A549 (cell line): ENCODE measurements around the gene SPC25.

ENCODE experiments used
- BHLHE40 ChIP-seq: IDR thresholded peaks from 2 replicates; pipeline ENCODE4 v1.6.1; 2012; ENCODE audit warnings: low read depth, low read length, inconsistent platforms
- JUN ChIP-seq, 2 experiments: fragments of >200 bp; sonication (Bioruptor Twin); formaldehyde crosslinking; IDR thresholded peaks; 2 replicates in 1 of 2; 3 replicates in 1 of 2; pipeline ENCODE4 v1.6.1; 2016 to 2017
- NR3C1 ChIP-seq: fragments of >200 bp; sonication (Bioruptor Twin); formaldehyde crosslinking; IDR thresholded peaks from 3 replicates; pipeline ENCODE4 v1.6.1; 2017
- POLR2A ChIP-seq: IDR thresholded peaks from 2 replicates; pipeline ENCODE4 v1.6.1; 2012; ENCODE audit warnings: mild to moderate bottlenecking, low read length
- TF ChIP-seq, protein P1 (sequence below): fragments of >200 bp; sonication (Bioruptor Twin); formaldehyde crosslinking; IDR thresholded peaks from 3 replicates; pipeline ENCODE4 v1.5.1; 2016

DNA sequence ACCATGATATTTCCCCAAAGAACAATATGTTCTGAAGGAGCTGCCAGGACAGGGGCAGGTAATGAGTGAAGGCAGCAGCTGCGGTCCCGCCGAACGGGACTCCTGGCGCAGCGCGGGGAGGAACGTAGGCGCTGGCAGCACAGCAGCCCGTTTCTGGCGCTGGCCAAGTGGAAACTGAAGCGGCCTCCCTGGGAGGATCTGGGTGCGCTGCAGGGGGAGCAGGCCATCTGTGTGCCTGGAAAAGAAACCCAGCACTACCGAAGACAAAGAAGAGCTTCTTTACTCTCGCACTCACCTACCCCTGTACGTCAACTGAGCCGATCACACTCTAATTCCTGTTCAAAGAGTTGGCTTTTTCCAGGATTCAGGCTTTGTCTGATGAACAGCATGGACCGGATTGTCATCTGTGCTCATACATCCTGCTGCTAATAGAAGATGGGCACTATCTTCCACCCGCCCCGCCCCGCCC is 22.7 kb upstream of the SPC25 start:
- TF ChIP-seq BHLHE40: no peak
- TF ChIP-seq, protein P1, sequence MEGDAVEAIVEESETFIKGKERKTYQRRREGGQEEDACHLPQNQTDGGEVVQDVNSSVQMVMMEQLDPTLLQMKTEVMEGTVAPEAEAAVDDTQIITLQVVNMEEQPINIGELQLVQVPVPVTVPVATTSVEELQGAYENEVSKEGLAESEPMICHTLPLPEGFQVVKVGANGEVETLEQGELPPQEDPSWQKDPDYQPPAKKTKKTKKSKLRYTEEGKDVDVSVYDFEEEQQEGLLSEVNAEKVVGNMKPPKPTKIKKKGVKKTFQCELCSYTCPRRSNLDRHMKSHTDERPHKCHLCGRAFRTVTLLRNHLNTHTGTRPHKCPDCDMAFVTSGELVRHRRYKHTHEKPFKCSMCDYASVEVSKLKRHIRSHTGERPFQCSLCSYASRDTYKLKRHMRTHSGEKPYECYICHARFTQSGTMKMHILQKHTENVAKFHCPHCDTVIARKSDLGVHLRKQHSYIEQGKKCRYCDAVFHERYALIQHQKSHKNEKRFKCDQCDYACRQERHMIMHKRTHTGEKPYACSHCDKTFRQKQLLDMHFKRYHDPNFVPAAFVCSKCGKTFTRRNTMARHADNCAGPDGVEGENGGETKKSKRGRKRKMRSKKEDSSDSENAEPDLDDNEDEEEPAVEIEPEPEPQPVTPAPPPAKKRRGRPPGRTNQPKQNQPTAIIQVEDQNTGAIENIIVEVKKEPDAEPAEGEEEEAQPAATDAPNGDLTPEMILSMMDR: no peak
- TF ChIP-seq POLR2A: no peak
- TF ChIP-seq NR3C1: no peak
- no peak for TF ChIP-seq JUN (IDR thresholded peaks at IDR 0.05)
